Measurements from ENCODE around the gene NOB1. TPM values are rescaled to one million over a fixed set of nuclear protein-coding genes. Genes with fewer than 3 reads are reported as not detected.
"Not testable (repeated sequence)": the region's sequence is repeated elsewhere in the genome, so short reads cannot be mapped to it uniquely, and the experiment has no call there.

NOB1 gene
- total and polyA plus RNA-seq, 8 donors: 4.9 to 76.4 (median 52.7) TPM

DNA sequence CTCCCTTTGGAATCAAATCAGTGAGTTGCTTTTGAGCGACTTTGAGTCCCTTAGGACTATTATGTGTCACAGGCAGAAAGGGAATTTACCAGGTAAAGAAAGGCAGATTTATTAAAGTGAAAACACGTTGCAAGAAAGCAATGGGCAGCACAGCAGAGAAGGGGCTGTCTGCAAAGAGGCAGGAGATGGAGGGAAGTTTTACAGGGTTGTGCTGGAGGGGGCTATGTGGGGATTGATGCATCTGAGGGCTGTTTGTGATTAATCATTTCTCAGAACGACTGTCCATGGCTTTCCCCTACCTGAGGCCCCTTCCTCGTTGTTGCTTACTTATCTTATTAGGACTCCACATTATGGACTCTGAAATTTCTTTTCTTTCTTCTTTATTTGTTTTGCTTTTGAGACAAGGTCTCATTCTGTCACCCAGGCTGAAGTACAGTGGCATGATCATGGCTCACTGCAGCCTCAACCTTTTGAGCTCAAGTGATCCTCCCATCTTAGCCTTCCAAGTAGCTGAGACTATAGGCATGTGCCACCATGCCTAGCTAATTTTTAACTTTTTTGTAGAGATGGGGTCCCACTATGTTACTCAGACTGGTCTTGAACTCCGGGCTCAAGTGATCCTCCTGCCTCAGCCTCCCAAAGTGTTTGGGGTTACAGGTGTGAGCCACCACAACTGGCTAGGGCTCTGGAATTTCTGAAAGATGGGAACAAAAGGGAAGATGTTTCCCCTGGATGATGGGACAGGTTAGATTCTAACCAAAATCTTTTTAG, 12.9 kb upstream of the NOB1 start:
- peaks cover 18 to 84% (median 48%) of the 10 kb centered on the region in 4 donors for H3K4me1 ChIP-seq
- peak overlapping the region in 1 of 5 donors; percentile 1 for H3K27ac ChIP-seq
- intact Hi-C loops (cut with DNase I; ENCODE audit: low total_unique reads): no loop called here
- H3K27me3 ChIP-seq: no peaks in the 10 kb centered on the region
- H3K9me3 ChIP-seq: no peaks in the 10 kb centered on the region
- WGBS, 5 donors: 40 to 63% (median 55%) methylated on average over 5 of the region's 5 CpGs
- H3K4me3 ChIP-seq: no peak overlapping the region
- DNase-seq: no peak
- no peak for TF ChIP-seq POLR2AphosphoS5 (IDR thresholded peaks at IDR 0.05)
- no peak for TF ChIP-seq CTCF (IDR thresholded peaks at IDR 0.05)
- TF ChIP-seq EP300 (IDR thresholded peaks at IDR 0.05): no peak
- no peaks in the 10 kb centered on the region for H3K36me3 ChIP-seq

DNA sequence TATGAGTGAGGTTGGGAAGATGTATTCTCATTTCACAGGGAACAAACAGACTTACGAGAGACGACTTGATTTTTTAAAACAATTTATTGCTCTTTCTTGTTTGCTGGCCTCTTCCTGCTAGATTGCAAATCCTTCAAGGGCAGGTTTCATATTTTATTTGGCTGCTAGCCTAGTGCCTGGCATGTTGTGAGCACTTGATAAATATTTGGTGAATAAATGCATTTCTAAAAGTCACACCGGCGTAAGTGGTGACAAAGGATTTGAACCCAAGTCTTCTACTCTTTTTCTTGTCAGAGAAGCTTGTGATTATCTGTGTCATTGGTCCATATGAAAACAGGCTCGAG, 8.8 kb upstream of the NOB1 start:
- H3K4me1 ChIP-seq: peaks cover 16 to 56% (median 38%) of the 10 kb centered on the region in 4 donors
- WGBS, 5 donors: 14 to 32% (median 26%) methylated on average over 5 of the region's 5 CpGs
- H3K4me3 ChIP-seq: peak overlapping the region in 3 of 4 donors; percentile 82 to 96 (median 92)
- no peaks in the 10 kb centered on the region for H3K9me3 ChIP-seq
- TF ChIP-seq CTCF (IDR thresholded peaks at IDR 0.05): no peak
- intact Hi-C loops (cut with DNase I; ENCODE audit: low total_unique reads): no loop called here
- H3K27me3 ChIP-seq: no peaks in the 10 kb centered on the region
- peak in 1 of 2 donors; percentile 64 for DNase-seq
- no peaks in the 10 kb centered on the region for H3K36me3 ChIP-seq
- peak overlapping the region; percentile 23 to 97 (median 94) for H3K27ac ChIP-seq

DNA sequence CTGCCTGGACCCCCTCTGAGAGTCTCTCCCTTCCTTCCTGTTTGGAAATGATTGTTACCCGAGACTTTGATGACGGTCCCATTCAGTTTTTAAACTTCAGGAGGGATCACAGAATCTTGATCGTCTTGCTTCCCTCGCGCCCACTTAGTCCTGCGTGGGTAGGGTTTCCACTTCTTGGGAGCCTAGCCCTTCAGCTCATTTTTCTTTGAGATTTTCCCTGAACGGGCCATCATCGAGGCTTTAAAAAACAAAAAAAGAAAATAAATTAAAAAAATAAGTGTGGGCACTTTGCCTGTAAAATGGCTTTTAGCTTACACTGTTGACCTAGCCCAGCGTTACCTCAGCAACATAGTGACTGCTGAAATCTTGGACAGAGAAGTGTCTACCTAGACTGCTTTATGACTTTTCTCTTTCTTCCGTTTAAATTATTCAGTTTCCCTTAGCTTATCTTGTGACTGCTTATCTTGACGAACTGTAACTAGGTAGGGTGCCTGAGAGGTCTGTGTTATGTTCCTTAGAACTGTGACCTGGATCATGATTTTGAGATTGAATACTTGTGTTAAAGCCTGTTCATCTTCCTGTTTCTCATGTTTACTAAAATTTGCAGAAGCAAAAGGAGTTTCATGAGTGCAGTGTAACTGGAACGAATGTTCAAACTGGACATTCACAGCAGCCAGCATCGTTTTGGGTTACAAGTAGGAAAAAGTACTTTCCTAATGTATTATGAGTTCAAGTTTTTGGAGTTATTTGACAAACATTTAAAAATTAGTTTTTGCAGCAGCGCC, 8.3 kb upstream of the NOB1 start:
- intact Hi-C loops (cut with DNase I; ENCODE audit: low total_unique reads): no loop called here
- WGBS, 5 donors: 2 to 5% (median 4%) methylated on average over 14 of the region's 14 CpGs
- H3K27ac ChIP-seq: peak overlapping the region; percentile 93 to 97 (median 94)
- H3K4me3 ChIP-seq: peak overlapping the region; percentile 82 to 96 (median 94)
- no peaks in the 10 kb centered on the region for H3K9me3 ChIP-seq
- TF ChIP-seq CTCF (IDR thresholded peaks at IDR 0.05) (no peak), EP300 (IDR thresholded peaks at IDR 0.05) (no peak), POLR2A (IDR thresholded peaks at IDR 0.05) (no peak), POLR2AphosphoS5 (IDR thresholded peaks at IDR 0.05) (peak in 1 of 3 donors; percentile 6)
- H3K27me3 ChIP-seq: no peaks in the 10 kb centered on the region
- peak in 1 of 2 donors; percentile 74 for DNase-seq
- H3K36me3 ChIP-seq: no peaks in the 10 kb centered on the region
- H3K4me1 ChIP-seq: peaks cover 16 to 50% (median 36%) of the 10 kb centered on the region in 4 donors

GRCh38 chr16:69761983-69762813, 7.5 kb upstream of the NOB1 start, which contains the start of gene WWP2:
Gene WWP2, plus strand, starts transcription at chr16:69762332. Its CDS starts 24,679 bp downstream, at chr16:69787011.
- 0 to 1% (median 1%) methylated on average over 35 to 68 of the region's 68 CpGs for WGBS, 5 donors
- peak within 1 kb of the TSS; percentile 82 to 96 (median 94) for H3K4me3 ChIP-seq
- H3K4me1 ChIP-seq: peaks cover 16 to 43% (median 32%) of the 10 kb centered on the region in 4 donors
- H3K36me3 ChIP-seq: no peaks in the 10 kb centered on the region
- H3K27me3 ChIP-seq: no peaks in the 10 kb centered on the region
- H3K9me3 ChIP-seq: no peaks in the 10 kb centered on the region
- DNase-seq: peak; percentile 82 to 94
- H3K27ac ChIP-seq: peak within 1 kb of the TSS; percentile 93 to 97 (median 94)
- no peak for TF ChIP-seq CTCF (IDR thresholded peaks at IDR 0.05)
- TF ChIP-seq POLR2A (IDR thresholded peaks at IDR 0.05): peak in 1 of 4 donors; percentile 58
- peak in 2 of 3 donors; percentile 57 to 72 for TF ChIP-seq POLR2AphosphoS5 (IDR thresholded peaks at IDR 0.05)
- TF ChIP-seq EP300 (IDR thresholded peaks at IDR 0.05): no peak
- intact Hi-C loops (cut with DNase I; ENCODE audit: low total_unique reads): no loop called here

- 80 to 86% (median 83%) methylated on average over 13 of the region's 13 CpGs for WGBS, 5 donors
- DNase-seq; intact Hi-C loops (cut with DNase I; ENCODE audit: low total_unique reads): not testable (repeated sequence)
Measured at GRCh38 chr16:69757375-69757774, 2.6 kb upstream of the NOB1 start.

More at GRCh38 chr16:69757375-69757774, 2.6 kb upstream of the NOB1 start:
- H3K36me3 ChIP-seq, H3K27me3 ChIP-seq, H3K9me3 ChIP-seq, H3K27ac ChIP-seq, H3K4me3 ChIP-seq: not testable (repeated sequence)
- H3K4me1 ChIP-seq: peaks cover 18 to 35% (median 29%) of the 10 kb centered on the region in 4 donors
